HUES6 (cell line): ENCODE results near the gene LTC4S.
"Not testable (repeated sequence)": the region's sequence is repeated elsewhere in the genome, so short reads cannot be mapped to it uniquely, and the experiment has no call there.

Experiments
- H3K27ac ChIP-seq: 2 replicates; pipeline ENCODE4 v1.7.0; 2013; ENCODE audit warnings: low read depth, mild to moderate bottlenecking, low read length, inconsistent platforms
- H3K27me3 ChIP-seq: 2 replicates; pipeline ENCODE4 v1.6.1; 2013; ENCODE audit warnings: low read length; ENCODE audit not compliant: control insufficient read depth, insufficient read depth
- H3K36me3 ChIP-seq: 2 replicates; pipeline ENCODE4 v1.6.1; 2013; ENCODE audit warnings: low read length; ENCODE audit not compliant: control insufficient read depth, insufficient read depth
- H3K4me1 ChIP-seq: 2 replicates; pipeline ENCODE4 v1.6.1; 2013; ENCODE audit warnings: low read length; ENCODE audit not compliant: control insufficient read depth, insufficient read depth
- H3K4me3 ChIP-seq: 2 replicates; pipeline ENCODE4 v1.5.1; 2013; ENCODE audit warnings: low read depth, low read length
- H3K9ac ChIP-seq: one replicate; pipeline ENCODE4 v1.6.1; 2013; ENCODE audit warnings: mild to moderate bottlenecking, low read length
- H3K9me3 ChIP-seq: 2 replicates; pipeline ENCODE4 v1.6.1; 2013; ENCODE audit warnings: low read depth, low read length; ENCODE audit not compliant: control insufficient read depth, insufficient read depth

Gene LTC4S

DNA sequence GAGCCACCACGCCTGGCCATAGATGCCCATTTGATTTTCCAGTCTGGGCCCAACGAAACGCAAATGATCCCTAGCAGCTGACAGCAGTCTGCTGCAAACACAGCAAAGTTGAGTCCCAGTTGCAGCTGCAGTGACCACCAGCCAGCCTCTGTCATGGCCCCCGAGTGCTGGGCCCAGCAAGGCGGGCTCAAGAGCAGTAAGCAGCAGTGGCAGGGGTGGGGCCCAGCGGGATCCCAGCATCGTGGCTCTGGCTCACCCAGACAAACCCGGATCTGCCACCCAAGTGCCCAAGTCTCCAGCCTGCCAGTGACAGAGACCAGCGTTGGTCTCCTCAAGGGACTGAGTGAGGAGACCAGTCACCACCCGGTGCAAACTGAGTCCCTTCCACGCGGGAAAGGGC is 6.9 kb upstream of the LTC4S start:
- Histone ChIP-seq H3K4me1 (no peaks in the 10 kb centered on the region), H3K27me3 (no peaks in the 10 kb centered on the region), H3K9ac (no peak overlapping the region), H3K4me3 (no peak overlapping the region), H3K27ac (no peak overlapping the region), H3K36me3 (peaks cover 2% of the 10 kb centered on the region; the same call in 1 of the 2 replicates), H3K9me3 (peaks cover 3% of the 10 kb centered on the region; the same call in 1 of the 2 replicates)

DNA sequence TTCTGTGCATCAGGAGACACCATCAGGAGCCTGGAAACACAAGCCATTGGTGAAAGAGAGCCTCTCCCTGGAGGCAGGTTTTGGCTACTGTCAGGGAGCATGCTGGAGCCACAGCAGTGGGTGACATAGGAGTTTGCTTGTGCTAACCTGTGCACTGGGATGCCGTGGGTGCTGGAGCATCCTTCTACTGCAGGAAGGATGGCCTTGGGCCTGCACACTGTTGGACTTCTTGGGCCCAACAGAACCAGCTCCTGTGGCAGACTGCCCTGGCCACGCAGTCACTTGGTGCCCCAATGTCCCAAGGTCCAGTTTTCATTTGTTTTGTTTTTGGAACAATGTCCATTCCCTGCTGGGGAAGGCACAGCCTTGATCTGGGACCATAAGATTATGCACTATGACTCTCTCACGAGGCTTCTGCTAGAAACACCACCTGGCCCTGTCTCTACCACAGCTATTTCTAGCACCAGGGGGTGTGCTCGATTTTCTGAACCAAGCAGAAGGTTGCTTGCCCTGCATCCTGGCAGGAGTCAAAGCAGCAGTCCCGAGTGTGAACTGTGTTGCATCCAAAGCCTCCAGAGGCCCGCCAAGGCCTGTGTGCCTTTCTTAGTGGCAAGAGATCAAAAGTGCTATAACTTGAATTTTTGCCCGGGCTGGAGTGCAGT is 5.5 kb upstream of the LTC4S start:
- Histone ChIP-seq H3K36me3 (peaks cover 2% of the 10 kb centered on the region; the same call in 1 of the 2 replicates), H3K9me3 (peaks cover 3% of the 10 kb centered on the region; the same call in 1 of the 2 replicates), H3K4me3 (no peak overlapping the region), H3K27ac (no peak overlapping the region), H3K27me3 (no peaks in the 10 kb centered on the region), H3K9ac (no peak overlapping the region), H3K4me1 (peaks cover 4% of the 10 kb centered on the region; the same call in 1 of the 2 replicates)

GRCh38 chr5:179789278-179789677 is 4.5 kb upstream of the LTC4S start:
- not testable (repeated sequence) for H3K4me3 ChIP-seq, H3K27me3 ChIP-seq, H3K9me3 ChIP-seq, H3K9ac ChIP-seq, H3K27ac ChIP-seq, H3K36me3 ChIP-seq
- peaks cover 10% of the 10 kb centered on the region for H3K4me1 ChIP-seq

DNA sequence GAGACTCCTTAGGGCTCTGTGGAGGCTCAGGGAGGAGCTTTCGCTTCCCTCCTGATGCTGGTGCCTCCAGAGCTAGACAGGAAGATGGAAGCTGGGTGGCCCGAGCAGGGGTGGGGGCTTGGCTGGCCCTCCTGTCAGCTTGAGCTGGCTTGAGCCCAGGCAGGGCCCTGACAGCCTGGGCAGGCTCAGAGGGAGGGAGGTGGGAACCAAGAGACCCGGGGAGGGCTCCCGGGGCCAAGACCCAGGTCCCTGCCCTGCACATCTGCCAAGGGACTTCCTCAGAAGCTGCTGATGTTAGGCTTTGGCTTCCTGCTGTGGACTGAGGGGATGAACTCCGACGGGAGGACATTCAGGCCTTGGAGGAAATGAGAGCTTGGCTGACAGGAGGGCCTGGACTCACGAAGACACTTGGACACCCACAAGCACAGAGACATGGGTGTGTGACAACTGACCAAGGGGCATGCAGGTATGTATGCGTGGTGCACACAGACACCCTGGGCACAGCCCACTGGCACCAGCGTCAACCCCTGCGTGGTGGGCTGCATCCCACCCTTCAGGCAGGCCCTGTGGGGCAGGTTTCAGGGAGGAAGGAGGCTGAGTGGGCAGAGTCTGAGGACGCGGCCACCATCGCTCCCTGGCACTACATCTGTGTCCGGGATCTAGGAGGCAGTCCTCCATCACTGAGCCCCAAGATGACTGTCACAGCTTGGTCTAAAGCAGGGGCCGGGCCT is 1.7 kb upstream of the LTC4S start:
- H3K9ac ChIP-seq = no peak overlapping the region

GRCh38 chr5:179792612-179793467 is 946 bp upstream of the LTC4S start:
- H3K9me3 ChIP-seq = peaks cover 3% of the 10 kb centered on the region; the same call in 1 of the 2 replicates
- H3K27me3 ChIP-seq = no peaks in the 10 kb centered on the region
- peaks cover 17% of the 10 kb centered on the region for H3K4me1 ChIP-seq
- peaks cover 10% of the 10 kb centered on the region for H3K36me3 ChIP-seq
- no peak overlapping the region for H3K9ac ChIP-seq
- H3K27ac ChIP-seq = no peak overlapping the region
- no peak overlapping the region for H3K4me3 ChIP-seq

More for the DNA sequence above, 1.7 kb upstream of the LTC4S start:
- Histone ChIP-seq H3K9me3 (peaks cover 3% of the 10 kb centered on the region; the same call in 1 of the 2 replicates), H3K36me3 (peaks cover 4% of the 10 kb centered on the region), H3K4me3 (no peak overlapping the region), H3K27ac (no peak overlapping the region), H3K4me1 (peaks cover 17% of the 10 kb centered on the region), H3K27me3 (no peaks in the 10 kb centered on the region)

DNA sequence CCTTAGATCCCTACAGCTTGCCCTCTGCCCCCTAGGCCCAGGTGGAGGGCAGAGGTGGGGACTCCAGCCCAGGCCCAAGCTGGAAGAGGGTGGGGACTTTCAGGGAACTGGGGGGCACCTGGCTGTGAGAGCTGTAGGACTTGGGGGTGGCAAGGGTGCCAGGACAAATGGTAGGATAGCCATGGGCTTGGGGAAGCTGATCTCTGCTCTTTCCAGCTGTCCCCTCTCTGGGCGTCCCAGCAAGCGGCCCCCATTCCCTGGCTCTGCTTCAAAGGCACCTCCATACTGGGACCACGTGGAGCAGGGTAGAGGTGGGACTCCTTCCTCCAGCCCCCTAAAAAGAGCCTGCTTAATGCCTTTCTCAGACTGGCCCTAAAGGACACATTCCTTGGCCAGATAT is 385 bp downstream of the LTC4S start:
- Histone ChIP-seq H3K27ac (no peak overlapping the region), H3K36me3 (peaks cover 21% of the 10 kb centered on the region), H3K27me3 (no peaks in the 10 kb centered on the region), H3K9me3 (no peaks in the 10 kb centered on the region), H3K4me1 (peaks cover 17% of the 10 kb centered on the region), H3K9ac (no peak overlapping the region), H3K4me3 (no peak overlapping the region)

GRCh38 chr5:179794575-179794974 is 789 bp downstream of the LTC4S start:
- Histone ChIP-seq H3K4me3 (peak overlapping the region; percentile 93; the same call in 1 of the 2 replicates), H3K4me1 (peaks cover 17% of the 10 kb centered on the region), H3K27ac (no peak overlapping the region), H3K9me3 (no peaks in the 10 kb centered on the region), H3K27me3 (no peaks in the 10 kb centered on the region), H3K9ac (no peak overlapping the region), H3K36me3 (peaks cover 25% of the 10 kb centered on the region)

DNA sequence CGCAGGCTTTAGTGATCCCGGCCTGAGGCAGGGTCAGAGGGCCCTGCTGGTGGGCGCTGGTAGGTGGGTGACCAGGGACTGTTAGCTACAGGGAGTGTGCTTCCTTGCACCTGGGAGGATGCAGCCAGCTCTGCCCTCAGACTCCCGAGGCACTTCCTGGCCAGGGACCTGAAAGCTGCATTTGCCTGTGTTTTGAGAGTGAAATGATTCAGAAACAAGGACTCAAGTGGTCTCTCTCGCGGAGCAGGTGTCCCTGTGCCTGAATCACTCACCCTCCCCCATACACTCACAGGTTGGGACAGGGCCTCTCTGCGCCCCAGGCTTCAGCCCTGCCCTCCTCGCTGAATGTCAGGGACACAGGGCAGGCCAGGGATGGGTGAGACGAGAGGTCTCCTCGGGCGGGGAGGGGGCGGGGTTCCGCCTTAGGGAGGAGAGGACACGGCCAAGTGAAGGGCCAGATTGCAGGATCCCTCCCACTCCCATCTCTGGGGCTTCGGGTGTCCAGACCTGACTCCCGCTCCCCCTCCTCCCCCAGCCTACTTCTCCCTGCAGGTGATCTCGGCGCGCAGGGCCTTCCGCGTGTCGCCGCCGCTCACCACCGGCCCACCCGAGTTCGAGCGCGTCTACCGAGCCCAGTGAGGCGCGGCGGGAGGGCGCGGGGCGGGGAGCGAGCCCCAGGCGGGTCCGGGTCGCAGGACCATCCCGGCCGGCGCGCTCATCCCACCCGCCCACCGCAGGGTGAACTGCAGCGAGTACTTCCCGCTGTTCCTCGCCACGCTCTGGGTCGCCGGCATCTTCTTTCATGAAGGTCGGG is 1.5 kb downstream of the LTC4S start:
- Histone ChIP-seq H3K4me3 (peak overlapping the region; percentile 93), H3K27me3 (no peaks in the 10 kb centered on the region), H3K9ac (peak overlapping the region; percentile 82), H3K4me1 (peaks cover 17% of the 10 kb centered on the region), H3K9me3 (no peaks in the 10 kb centered on the region), H3K36me3 (peaks cover 32% of the 10 kb centered on the region), H3K27ac (peak overlapping the region; percentile 51; the same call in 1 of the 2 replicates)

- Histone ChIP-seq H3K27me3 (no peaks in the 10 kb centered on the region), H3K9me3 (no peaks in the 10 kb centered on the region), H3K27ac (peak overlapping the region; percentile 75; the same call in 1 of the 2 replicates), H3K4me3 (peak overlapping the region; percentile 93), H3K9ac (peak overlapping the region; percentile 82), H3K4me1 (peaks cover 17% of the 10 kb centered on the region), H3K36me3 (peaks cover 37% of the 10 kb centered on the region)
These were observed 2.4 kb downstream of the LTC4S start for GRCh38 chr5:179795863-179796833.
